IMR-90 (cell line): Measurements from ENCODE around the gene TMEM205.

Experiments used
- BHLHE40 ChIP-seq: fragments of 150-350 bp; IDR thresholded peaks from 2 replicates; pipeline ENCODE4 v1.6.1; 2016; ENCODE audit warnings: mild to moderate bottlenecking, low read depth, low read length
- FOS ChIP-seq: fragments of 150-350 bp; IDR thresholded peaks from 2 replicates; pipeline ENCODE4 v1.6.1; 2016; ENCODE audit warnings: low read depth, low read length
- MAZ ChIP-seq: IDR thresholded peaks from 2 replicates; pipeline ENCODE4 v1.6.1; 2012; ENCODE audit warnings: low read depth, mild to moderate bottlenecking, low read length, improper control_type of control experiment, moderate library complexity, borderline replicate concordance
- MXI1 ChIP-seq: IDR thresholded peaks from 2 replicates; pipeline ENCODE4 v1.6.1; 2012; ENCODE audit warnings: low read depth, mild to moderate bottlenecking, low read length, moderate library complexity, borderline replicate concordance
- NFE2L2 ChIP-seq: fragments of 150-350 bp; IDR thresholded peaks from 2 replicates; pipeline ENCODE4 v1.6.1; 2016; ENCODE audit warnings: low read depth, mild to moderate bottlenecking, low read length
- POLR2A ChIP-seq: IDR thresholded peaks from 2 replicates; pipeline ENCODE4 v1.6.1; 2012; ENCODE audit warnings: mild to moderate bottlenecking, low read depth, low read length
- RAD21 ChIP-seq: IDR thresholded peaks from 2 replicates; pipeline ENCODE4 v1.6.1; 2012; ENCODE audit warnings: low read length, improper control_type of control experiment
- RFX5 ChIP-seq: IDR thresholded peaks from 2 replicates; pipeline ENCODE4 v1.8.0; 2012; ENCODE audit warnings: low read depth, mild to moderate bottlenecking, low read length, moderate library complexity
- SMC3 ChIP-seq: fragments of 150-350 bp; IDR thresholded peaks from 2 replicates; pipeline ENCODE4 v1.6.1; 2016; ENCODE audit warnings: low read depth, mild to moderate bottlenecking, antibody characterized with exemption, low read length, moderate library complexity
- TF ChIP-seq, protein P1 (sequence below): conservative IDR thresholded peaks from 2 replicates; pipeline ENCODE4 v1.5.1; 2012; ENCODE audit warnings: mild to moderate bottlenecking, low read depth, low read length, improper control_type of control experiment
- TF ChIP-seq, protein P2 (sequence below): fragments of 150-350 bp; IDR thresholded peaks from 2 replicates; pipeline ENCODE4 v1.6.1; 2017; ENCODE audit warnings: mild to moderate bottlenecking, antibody characterized with exemption, low read length, low read depth
- TF ChIP-seq, protein P3 (sequence below): fragments of 150-350 bp; IDR thresholded peaks from 2 replicates; pipeline ENCODE4 v1.6.1; 2016; ENCODE audit warnings: low read depth, mild to moderate bottlenecking, low read length, moderate library complexity, borderline replicate concordance

DNA sequence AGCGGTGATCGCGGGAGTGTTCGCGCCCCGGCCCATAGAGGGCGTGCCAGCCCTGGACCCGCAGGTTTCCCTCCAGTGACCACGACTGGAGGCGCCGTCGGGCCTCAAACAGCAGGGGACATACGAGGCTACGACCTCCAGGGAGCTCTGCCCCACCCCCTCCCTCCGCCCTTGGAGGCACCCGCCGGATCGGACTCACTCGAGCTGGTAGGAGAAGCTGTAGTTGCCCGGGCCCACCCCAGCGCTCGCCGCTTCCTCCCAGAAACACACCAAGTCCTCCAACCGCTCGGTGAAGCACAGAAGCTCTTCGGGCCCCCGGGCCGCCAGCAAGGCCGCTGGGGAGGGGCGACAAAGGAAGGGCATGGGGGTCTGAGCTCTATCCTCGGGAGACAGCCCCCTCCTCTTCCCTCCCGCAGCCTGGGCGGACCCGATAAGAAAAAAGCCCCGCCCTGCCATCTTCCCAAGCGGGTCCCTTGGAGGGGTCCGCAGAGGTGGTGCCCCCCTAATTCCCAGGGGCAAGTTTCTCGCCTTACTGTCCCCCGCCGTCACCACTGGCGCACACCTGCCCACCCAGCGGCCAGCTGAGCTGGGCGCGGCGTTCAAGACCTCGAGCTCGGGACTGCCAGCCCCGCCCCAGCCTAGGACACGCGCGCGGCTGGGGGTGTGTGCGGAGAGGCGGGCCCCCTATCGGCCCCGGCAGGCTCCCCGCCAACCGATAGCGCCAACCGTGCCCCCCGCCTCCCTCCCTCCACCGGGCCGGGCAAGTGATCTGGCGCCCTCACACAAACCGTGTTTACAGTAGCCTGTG is 37.0 kb upstream of the TMEM205 start:
- TF ChIP-seq, protein P1, sequence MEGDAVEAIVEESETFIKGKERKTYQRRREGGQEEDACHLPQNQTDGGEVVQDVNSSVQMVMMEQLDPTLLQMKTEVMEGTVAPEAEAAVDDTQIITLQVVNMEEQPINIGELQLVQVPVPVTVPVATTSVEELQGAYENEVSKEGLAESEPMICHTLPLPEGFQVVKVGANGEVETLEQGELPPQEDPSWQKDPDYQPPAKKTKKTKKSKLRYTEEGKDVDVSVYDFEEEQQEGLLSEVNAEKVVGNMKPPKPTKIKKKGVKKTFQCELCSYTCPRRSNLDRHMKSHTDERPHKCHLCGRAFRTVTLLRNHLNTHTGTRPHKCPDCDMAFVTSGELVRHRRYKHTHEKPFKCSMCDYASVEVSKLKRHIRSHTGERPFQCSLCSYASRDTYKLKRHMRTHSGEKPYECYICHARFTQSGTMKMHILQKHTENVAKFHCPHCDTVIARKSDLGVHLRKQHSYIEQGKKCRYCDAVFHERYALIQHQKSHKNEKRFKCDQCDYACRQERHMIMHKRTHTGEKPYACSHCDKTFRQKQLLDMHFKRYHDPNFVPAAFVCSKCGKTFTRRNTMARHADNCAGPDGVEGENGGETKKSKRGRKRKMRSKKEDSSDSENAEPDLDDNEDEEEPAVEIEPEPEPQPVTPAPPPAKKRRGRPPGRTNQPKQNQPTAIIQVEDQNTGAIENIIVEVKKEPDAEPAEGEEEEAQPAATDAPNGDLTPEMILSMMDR: peak; percentile 60
- TF ChIP-seq FOS (no peak), POLR2A (no peak), BHLHE40 (no peak), SMC3 (no peak), RAD21 (peak; percentile 31), MXI1 (no peak), RFX5 (no peak), MAZ (no peak; the same call in 1 of the 2 replicates), NFE2L2 (no peak)
- TF ChIP-seq, protein P2, sequence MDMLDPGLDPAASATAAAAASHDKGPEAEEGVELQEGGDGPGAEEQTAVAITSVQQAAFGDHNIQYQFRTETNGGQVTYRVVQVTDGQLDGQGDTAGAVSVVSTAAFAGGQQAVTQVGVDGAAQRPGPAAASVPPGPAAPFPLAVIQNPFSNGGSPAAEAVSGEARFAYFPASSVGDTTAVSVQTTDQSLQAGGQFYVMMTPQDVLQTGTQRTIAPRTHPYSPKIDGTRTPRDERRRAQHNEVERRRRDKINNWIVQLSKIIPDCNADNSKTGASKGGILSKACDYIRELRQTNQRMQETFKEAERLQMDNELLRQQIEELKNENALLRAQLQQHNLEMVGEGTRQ: no peak
- TF ChIP-seq, protein P3, sequence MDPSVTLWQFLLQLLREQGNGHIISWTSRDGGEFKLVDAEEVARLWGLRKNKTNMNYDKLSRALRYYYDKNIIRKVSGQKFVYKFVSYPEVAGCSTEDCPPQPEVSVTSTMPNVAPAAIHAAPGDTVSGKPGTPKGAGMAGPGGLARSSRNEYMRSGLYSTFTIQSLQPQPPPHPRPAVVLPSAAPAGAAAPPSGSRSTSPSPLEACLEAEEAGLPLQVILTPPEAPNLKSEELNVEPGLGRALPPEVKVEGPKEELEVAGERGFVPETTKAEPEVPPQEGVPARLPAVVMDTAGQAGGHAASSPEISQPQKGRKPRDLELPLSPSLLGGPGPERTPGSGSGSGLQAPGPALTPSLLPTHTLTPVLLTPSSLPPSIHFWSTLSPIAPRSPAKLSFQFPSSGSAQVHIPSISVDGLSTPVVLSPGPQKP: no peak
